LNCAP (cell line): ENCODE measurements around the gene PCDHGA9.
A peak's percentile ranks its signal among the peaks of the same experiment; 100 is the strongest.

Experiments used
- TF ChIP-seq, protein P1 (sequence below): fragments of 450-650 bp; IDR thresholded peaks from 2 replicates; pipeline ENCODE4 v1.5.1; 2017; ENCODE audit warnings: mild to moderate bottlenecking

The PCDHGA9 gene

DNA sequence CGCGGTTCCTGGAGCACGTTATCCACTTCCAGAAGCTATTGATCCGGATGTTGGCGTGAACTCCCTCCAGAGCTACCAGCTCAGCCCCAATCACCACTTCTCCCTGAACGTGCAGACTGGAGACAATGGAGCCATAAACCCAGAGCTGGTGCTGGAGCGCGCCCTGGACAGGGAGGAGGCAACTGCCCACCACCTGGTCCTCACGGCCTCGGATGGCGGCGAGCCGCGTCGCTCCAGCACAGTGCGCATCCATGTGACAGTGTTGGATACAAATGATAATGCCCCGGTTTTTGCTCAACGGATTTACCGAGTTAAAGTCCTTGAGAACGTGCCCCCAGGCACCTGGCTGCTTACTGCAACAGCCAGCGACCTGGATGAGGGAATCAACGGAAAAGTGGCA lies 809 bp downstream of the PCDHGA9 start:
- TF ChIP-seq, protein P1, sequence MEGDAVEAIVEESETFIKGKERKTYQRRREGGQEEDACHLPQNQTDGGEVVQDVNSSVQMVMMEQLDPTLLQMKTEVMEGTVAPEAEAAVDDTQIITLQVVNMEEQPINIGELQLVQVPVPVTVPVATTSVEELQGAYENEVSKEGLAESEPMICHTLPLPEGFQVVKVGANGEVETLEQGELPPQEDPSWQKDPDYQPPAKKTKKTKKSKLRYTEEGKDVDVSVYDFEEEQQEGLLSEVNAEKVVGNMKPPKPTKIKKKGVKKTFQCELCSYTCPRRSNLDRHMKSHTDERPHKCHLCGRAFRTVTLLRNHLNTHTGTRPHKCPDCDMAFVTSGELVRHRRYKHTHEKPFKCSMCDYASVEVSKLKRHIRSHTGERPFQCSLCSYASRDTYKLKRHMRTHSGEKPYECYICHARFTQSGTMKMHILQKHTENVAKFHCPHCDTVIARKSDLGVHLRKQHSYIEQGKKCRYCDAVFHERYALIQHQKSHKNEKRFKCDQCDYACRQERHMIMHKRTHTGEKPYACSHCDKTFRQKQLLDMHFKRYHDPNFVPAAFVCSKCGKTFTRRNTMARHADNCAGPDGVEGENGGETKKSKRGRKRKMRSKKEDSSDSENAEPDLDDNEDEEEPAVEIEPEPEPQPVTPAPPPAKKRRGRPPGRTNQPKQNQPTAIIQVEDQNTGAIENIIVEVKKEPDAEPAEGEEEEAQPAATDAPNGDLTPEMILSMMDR: no peak

- TF ChIP-seq, protein P1: peak; percentile 32; the same call in 1 of the 2 replicates
These were observed 5.4 kb downstream of the PCDHGA9 start, which contains the start of gene PCDHGB6 for GRCh38 chr5:141407790-141408505. Gene PCDHGB6 (plus strand): TSS chr5:141408021. CDS start chr5:141408203, 182 bp downstream.

- TF ChIP-seq, protein P1: no peak
These were observed 7.2 kb downstream of the PCDHGA9 start for GRCh38 chr5:141409598-141410306.

GRCh38 chr5:141411575-141411974 lies 9.0 kb downstream of the PCDHGA9 start:
- TF ChIP-seq, protein P1: no peak

DNA sequence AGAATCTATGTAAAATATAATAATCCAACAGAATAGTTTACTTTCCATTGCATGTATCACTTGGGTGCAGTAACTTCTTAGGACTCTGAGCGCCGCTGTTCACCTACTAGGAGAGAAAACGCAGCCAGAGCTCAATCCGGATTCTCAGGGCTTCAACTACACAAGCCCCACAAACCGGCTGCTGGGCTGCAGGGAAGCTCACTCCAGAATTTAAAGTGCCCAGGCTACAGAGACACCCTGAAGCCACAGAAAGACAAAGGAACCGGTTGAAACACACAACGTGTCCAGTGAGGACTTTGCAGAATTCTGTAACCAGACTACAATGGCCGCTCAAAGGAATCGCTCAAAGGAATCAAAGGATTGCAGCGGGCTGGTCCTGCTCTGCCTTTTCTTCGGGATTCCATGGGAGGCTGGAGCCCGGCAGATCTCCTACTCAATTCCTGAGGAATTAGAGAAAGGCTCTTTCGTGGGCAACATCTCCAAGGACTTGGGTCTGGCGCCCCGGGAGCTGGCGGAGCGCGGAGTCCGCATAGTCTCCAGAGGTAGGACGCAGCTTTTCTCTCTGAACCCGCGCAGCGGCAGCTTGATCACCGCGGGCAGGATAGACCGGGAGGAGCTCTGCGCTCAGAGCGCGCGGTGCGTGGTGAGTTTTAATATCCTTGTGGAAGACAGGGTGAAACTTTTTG lies 10.4 kb downstream of the PCDHGA9 start, which contains the start of gene PCDHGA10:
TSS of gene PCDHGA10 (plus strand) at position 134 of the 686 bp plus-strand sequence. CDS start at position 323, 189 bp downstream.
- TF ChIP-seq, protein P1: peak; percentile 77

GRCh38 chr5:141413540-141414069 lies 11.0 kb downstream of the PCDHGA9 start:
- TF ChIP-seq, protein P1: no peak

DNA sequence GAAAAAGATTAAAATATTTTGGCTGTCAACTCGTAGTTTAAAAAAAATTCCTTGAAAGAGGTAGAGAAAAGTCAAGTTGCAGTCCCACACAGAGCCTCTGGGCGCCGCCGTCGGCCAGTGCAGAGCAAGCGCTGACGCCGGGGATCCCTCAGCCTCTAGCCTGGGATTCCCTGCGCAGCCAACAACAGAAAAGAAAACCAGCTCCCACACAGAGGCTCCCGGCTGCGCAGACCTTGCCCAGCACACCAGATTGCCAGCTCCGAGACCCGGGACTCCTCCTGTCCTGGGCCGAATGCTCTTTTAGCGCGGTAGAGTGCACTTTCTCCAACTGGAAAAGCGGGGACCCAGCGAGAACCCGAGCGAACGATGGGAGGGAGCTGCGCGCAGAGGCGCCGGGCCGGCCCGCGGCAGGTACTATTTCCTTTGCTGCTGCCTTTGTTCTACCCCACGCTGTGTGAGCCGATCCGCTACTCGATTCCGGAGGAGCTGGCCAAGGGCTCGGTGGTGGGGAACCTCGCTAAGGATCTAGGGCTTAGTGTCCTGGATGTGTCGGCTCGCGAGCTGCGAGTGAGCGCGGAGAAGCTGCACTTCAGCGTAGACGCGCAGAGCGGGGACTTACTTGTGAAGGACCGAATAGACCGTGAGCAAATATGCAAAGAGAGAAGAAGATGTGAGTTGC lies 15.1 kb downstream of the PCDHGA9 start, which contains the start of gene PCDHGB7:
TSS of gene PCDHGB7 (plus strand) at position 184 of the 679 bp plus-strand sequence. CDS start at position 367, 183 bp downstream.
- TF ChIP-seq, protein P1: peak; percentile 36; the same call in 1 of the 2 replicates
